Measurements from ENCODE around the gene BSG.

DNA sequence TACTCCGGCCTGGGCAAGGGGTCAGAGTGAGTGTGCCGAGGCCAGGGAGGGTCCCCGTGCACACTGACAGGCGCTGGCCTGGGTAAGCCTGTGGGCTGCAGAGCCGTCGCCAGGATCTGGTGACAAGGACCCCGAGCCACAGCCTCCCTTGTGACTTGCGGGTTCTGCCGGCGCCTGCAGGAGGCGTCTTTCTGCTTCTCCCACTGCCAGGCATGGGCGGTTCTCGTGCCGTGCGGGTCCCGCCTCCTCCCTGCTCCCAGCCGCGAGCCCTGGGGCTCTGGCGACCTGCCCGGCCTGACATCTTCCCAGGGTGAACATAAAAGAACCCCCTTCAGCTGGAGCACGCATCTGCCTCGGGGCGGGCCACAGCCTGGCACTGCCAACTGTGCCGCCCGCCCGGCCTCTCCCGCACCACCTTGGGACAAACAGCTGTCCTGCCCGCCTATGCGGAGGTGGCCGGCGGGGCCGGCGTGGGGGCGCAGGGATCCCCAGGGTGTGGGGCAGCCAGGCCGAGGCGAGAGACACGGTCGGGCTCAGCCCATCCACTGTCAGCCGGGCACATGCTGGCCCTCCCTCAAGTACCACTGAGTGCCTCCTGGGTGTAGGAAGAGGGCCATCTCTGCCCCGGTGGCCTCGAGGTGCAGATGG, 15.8 kb downstream of the BSG start:
- TF ChIP-seq, protein P1, sequence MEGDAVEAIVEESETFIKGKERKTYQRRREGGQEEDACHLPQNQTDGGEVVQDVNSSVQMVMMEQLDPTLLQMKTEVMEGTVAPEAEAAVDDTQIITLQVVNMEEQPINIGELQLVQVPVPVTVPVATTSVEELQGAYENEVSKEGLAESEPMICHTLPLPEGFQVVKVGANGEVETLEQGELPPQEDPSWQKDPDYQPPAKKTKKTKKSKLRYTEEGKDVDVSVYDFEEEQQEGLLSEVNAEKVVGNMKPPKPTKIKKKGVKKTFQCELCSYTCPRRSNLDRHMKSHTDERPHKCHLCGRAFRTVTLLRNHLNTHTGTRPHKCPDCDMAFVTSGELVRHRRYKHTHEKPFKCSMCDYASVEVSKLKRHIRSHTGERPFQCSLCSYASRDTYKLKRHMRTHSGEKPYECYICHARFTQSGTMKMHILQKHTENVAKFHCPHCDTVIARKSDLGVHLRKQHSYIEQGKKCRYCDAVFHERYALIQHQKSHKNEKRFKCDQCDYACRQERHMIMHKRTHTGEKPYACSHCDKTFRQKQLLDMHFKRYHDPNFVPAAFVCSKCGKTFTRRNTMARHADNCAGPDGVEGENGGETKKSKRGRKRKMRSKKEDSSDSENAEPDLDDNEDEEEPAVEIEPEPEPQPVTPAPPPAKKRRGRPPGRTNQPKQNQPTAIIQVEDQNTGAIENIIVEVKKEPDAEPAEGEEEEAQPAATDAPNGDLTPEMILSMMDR (IDR thresholded peaks at IDR 0.05): peak; percentile 32 to 61 (median 43)
- no peak for TF ChIP-seq POLR2A (IDR thresholded peaks at IDR 0.05)

All from heart left ventricle (tissue), 13 donors.